NOMO-1 treated with DMSO at 0.1 percent for 48 hours (cell line): ENCODE results near the gene CCDC27.

Source experiments
- DNase-seq: peaks from one replicate; lab custom pipeline; 2025; ENCODE audit not compliant: unreplicated experiment; lab: John Stamatoyannopoulos, UW

Gene CCDC27

GRCh38 chr1:3750741-3751140, 1.5 kb upstream of the CCDC27 start:
- DNase-seq = no peak

DNA sequence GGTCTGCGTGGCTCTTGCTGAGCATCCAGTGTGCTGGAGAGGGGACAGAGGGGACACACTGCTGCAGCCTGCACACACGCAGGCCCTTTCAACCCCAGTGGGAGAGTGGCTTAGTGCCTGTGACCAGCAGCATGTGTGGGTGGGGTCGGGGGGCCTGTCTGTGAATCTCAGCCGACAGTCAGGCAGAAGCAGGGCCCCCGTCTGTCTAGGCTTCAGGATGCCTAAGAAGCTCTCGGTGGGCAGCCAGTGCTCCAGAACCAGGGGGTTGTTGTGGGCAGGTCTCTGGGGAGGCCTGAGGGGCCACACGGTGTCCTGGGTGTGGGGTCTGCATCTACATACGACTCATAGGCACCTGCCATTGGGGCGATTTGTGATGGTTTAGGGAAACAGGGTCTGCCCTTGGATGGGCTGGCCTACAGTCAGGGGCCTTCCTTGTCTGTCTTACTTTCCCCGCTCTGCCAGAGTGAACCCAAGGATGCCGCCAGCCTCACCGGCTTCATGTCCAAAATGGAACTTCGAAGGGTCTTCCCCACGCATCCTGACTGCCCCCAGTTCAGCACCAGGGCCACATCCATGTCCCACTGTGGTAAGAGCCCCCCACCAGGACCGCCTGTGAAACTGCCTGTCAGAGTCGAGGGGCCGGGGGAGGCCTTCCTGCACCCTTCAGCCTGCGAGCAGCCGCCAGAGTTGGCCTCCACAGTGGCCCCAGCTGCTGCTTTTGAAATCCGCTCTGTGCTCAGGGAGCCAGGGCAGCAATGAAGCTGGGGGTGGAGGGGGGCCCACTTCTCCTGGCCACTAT, 1.6 kb downstream of the CCDC27 start:
- DNase-seq = no peak

DNA sequence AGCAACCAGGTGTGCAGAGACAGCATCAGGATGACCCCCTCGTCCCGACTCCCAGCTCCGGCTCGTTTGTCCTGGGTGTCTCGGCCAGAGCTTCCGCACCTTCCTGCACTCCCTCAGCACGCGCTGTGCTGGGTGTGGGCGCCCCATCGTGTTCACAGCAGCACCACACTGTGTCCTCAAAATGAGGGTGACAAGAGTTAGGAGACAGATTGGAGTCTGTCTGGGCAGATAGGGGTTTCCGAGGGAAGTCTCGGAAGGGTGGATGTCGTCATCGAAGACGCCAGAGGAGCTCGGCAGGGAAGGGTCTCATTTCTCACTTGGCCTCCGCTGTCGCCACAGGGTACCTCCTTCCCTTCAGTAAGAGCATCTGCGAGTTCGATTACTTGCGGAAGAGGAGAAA, 4.1 kb downstream of the CCDC27 start:
- no peak for DNase-seq

DNA sequence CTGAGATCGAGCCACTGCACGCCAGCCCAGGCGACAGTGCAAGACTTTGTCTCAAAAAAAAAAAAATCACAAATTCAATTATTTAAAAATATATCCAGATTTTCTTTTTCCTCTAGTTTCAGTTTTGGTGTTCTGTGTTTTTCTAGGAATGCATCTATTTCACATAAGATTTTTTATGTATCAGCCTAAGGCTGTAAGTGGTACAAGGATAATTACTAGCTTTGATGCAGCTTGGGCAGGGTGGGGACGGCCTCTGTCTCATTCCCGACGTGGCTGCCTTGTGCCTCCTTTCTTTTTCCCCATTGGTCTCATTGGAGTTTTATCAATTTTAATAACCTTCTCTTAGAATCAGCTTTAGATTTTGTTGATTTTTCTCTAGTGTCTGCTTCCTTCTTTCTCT, 6.9 kb downstream of the CCDC27 start:
- no peak for DNase-seq

GRCh38 chr1:3759796-3760195, 7.5 kb downstream of the CCDC27 start:
- DNase-seq = no peak

GRCh38 chr1:3761296-3762010, 9.2 kb downstream of the CCDC27 start:
- no peak for DNase-seq

DNA sequence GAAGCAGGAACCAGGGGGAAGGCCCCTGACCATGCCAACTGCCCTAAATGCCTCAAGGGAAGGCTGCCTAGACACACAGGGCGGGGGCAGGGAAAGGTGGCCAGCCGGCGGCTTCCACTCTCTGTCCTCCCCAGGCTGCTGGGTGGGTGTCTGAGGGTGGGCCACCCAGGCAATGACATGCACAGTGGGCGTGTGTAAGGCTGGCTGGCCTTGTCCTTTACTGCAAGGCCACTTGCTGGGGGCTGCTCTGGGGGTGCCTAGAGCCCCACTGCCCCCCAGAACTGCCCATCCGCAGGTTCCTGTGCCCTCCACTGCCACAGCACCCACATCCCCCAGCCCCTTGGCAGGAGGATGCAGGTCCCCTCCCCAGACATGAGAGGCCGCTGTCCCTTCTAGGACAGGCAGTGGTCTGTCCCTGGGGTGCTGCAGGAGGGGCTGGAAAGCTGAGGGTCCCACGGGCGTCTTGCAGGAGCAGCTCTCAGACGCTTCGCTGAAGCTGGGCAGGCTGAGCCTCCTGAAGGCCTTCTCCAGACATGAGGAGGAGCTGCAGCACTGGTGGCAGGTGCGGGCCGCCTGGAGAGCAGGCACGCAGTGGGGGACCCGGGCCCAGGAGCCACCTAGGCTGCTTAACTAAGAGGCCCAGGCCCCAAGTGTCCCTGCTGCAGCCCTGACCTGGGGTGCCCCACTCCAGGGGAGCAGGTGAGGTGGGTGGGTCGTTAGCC, 10.1 kb downstream of the CCDC27 start:
- DNase-seq = no peak

- DNase-seq = no peak
Measured at GRCh38 chr1:3762873-3763228, 10.6 kb downstream of the CCDC27 start.

GRCh38 chr1:3763351-3764125, 11.3 kb downstream of the CCDC27 start:
- no peak for DNase-seq

GRCh38 chr1:3767328-3767925, 15.2 kb downstream of the CCDC27 start:
- no peak for DNase-seq

- no peak for DNase-seq
Measured at GRCh38 chr1:3768811-3769390, 16.7 kb downstream of the CCDC27 start.

- DNase-seq = no peak
Measured at GRCh38 chr1:3770047-3770765, 18.0 kb downstream of the CCDC27 start.

DNA sequence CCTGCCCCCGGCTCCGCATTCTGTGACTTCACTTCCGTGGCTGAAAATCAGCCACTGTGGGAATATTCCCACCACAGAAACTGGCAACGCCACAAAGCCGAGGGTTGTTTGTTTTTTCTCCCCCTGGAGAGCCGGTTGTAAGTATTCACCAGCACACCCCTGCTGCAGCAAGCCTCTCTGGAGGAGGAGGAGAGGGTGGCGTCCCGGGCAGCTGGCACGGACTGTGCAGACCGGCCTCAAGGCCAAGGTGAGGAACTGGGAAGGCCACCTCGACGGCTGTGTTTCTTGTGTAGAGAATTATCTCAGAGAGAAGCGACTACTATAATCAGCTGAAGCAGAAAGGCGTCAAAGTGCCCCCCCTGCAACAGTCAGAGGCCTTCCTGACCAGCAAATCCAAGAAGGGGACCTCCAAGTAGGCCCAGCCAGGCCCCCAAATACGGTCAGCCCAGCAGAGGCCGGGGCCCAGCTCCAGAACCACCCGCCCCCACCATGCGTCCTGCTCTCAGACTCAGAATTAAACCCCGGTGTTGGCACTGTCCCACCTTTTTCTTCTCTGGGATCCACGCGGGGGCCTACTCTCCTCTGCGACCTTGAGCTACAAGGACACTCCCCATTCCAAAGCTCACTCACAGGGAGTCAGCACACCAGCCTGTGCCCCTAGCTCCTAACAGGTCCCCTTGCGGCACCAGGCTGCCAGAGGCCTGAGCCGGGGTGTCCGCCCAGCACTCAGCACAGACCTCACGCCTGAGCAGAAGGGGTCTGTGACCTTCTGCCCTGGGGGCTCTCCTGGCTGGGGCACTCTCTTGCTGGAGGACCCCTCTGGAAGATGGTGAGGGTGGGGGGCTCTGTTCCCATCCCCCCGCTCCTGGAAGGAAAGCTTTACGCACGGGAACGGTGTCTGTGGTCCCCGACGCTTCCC, 19.1 kb downstream of the CCDC27 start:
- no peak for DNase-seq

GRCh38 chr1:3772027-3772714, 19.9 kb downstream of the CCDC27 start:
- DNase-seq = peak; percentile 83

- no peak for DNase-seq
Measured at GRCh38 chr1:3772715-3773571, 20.7 kb downstream of the CCDC27 start, which contains the start of gene SMIM1. TSS of gene SMIM1 (plus strand) at chr1:3772749. CDS start at chr1:3775374, 2,625 bp downstream.

GRCh38 chr1:3773572-3774275, 21.5 kb downstream of the CCDC27 start:
- DNase-seq = no peak
